Fibroblast of the aortic adventitia (primary cell): ENCODE data around the gene CEP170B. TPM values are rescaled to one million over a fixed set of nuclear protein-coding genes. Genes with fewer than 3 reads are reported as not detected.

Experiments
- DNase-seq: peaks from one replicate; pipeline ENCODE4 v3.0.0-alpha.2; 2010; ENCODE audit warnings: low read depth
- H3K4me3 ChIP-seq: 2 replicates; pipeline ENCODE4 v1.5.1; 2011; ENCODE audit warnings: low read depth, mild to moderate bottlenecking, control low read depth, low read length, moderate library complexity
- total RNA-seq: library from RNA; depleted of rRNA; stranded (reverse); fragments of >200 nt; gene quantifications from 2 replicates; pipeline ENCODE4 v1.2.3, GENCODE V29; 2012; ENCODE audit warnings: low replicate concordance
- TF ChIP-seq, protein P1 (sequence below): IDR thresholded peaks from 2 replicates; pipeline ENCODE4 v1.5.1; 2011; ENCODE audit warnings: mild to moderate bottlenecking, low read length, control low read depth, inconsistent platforms; ENCODE audit not compliant: insufficient read depth

Gene CEP170B
- total RNA-seq, 1 donor, result 18.2 TPM

DNA sequence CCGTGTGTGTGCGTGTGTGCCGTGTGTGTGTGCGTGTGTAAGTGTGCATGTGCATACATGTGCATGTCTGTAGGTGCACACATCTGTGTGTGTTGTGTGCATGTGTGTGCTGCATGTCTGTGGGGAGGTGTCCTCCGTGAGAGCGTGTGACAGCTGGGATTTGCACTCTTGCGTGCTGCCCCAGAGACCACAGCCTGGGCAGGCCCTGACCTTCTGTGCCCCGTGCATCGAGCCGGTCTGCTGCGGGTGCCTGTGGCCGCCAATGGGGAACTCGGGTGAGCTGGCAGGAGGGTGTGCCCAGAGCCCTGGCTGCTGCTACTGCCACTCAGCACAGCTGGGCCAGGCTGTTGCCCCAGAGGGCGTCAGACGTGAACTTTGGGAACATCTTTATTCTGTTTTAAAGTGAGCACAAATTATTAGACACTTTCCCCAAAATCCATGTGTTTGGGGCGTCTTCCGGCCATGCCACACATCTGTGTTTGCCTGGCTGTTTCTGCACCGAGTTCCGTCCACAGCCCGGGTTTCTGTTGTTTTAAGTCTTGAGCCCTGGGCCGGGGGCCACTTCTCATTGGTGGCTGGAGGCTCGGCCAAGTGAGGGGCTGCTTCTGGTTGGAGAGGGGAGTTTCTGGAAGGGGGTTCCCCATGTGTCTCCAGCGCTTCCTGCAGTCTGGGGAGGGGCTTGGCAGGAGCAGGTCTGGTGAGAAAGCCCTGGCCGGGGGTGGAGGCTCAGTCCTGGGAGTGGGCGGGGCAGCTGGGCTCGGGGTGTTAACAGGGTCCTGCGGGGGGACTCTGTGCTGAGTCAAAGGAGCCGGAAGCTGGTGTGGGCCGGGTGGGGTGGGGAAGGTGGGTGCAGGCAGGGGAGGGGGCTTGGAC lies 7.6 kb downstream of the CEP170B start:
- TF ChIP-seq, protein P1, sequence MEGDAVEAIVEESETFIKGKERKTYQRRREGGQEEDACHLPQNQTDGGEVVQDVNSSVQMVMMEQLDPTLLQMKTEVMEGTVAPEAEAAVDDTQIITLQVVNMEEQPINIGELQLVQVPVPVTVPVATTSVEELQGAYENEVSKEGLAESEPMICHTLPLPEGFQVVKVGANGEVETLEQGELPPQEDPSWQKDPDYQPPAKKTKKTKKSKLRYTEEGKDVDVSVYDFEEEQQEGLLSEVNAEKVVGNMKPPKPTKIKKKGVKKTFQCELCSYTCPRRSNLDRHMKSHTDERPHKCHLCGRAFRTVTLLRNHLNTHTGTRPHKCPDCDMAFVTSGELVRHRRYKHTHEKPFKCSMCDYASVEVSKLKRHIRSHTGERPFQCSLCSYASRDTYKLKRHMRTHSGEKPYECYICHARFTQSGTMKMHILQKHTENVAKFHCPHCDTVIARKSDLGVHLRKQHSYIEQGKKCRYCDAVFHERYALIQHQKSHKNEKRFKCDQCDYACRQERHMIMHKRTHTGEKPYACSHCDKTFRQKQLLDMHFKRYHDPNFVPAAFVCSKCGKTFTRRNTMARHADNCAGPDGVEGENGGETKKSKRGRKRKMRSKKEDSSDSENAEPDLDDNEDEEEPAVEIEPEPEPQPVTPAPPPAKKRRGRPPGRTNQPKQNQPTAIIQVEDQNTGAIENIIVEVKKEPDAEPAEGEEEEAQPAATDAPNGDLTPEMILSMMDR, result no peak
- DNase-seq, result peak; percentile 25
- H3K4me3 ChIP-seq, result no peak overlapping the region

DNA sequence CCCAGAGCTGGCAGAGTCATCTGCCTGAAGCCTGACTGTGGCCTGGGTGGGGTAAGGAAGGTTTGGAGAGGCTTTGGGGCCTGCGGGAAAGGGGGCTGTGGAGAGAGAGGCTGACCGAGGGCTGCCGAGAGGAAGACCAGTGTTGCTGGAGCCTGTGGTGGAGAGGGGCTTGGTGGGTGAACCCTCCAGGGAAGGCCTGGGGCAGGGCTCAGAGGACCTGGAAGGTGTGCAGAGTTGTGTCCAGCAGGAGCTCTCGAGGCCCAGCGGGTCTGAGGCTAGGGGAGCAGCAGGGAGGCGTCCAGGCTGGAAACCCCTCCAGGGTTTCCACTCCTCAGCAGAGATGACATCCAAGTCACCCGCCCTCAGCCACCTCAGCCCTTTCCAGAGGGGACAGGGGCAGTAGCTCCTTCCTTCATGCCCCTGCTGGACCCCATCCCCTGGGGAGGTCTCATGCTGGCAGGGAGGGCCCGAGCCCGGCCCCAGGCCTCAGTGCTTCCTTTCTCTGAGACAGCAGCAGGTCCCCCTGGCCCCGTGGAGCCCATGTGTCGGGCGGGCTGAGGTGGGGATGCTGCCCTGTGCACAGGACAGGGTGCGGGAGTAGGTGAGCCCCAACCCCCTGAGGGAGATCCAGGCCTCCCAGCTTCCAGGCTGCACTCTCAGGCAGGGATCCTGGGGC lies 8.4 kb downstream of the CEP170B start:
- H3K4me3 ChIP-seq, result no peak overlapping the region
- DNase-seq, result no peak
- TF ChIP-seq, protein P1, result no peak

DNA sequence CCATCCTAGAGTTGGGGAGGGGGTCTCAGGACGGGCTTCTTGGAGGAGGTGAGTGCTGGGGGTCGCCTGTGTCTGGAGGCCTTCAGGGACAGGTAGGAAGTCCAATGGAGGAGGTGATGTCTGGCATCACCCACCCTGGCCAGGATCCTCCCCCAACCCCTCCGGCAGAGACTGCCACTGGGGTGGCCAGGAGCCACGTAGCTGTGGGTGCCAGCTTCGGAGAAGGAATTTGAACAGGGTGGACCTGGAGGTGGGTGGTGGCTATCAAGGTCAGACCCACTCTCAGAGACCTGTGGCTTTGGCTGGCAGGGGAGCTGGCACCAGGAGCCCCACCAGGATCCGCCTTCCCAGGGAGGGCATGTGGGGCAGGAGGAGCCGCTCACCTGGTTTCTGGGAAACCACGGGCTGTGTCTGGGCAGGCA lies 9.1 kb downstream of the CEP170B start:
- H3K4me3 ChIP-seq, result no peak overlapping the region
- TF ChIP-seq, protein P1, result no peak
- DNase-seq, result no peak

DNA sequence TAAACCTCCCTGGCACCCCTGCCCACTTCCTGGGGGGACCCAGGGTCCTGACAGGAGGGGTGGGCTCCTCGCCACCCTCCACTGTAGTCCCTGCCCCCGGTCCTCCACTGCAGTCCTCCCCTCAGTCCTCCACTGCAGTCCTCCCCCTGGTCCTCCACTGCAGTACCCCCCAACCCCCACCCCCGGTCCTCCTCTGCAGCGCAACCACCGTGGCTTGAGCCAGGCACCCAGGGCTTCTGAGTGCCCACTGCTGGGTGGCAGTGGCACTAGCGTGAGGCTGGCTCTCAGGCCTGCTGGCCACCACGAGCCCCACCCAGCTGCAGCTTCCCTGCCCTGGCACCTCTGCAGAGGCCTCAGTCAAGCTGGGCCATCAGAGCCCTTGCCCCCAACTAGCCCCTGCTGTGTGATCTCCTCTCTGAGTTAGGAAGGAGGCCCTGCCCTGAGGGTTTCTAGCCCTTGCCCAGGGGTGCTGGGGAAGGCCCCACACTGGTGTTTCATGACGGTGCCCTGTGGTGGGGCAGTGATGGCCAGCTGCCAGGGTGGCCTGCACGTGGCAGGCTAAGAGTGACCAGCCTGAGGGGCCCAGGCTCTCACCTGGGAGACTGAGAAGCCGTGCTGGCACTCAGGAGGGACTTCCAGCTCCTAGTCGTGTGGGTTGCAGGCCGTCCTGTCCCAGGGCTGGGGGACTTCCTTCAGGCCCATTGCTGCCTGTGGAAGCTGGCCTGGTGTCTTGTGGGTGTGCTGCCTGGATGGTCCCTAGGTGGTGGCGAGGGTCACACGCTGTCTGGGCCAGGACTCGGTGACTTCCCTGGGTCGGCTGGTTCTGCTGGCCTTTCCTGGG lies 9.7 kb downstream of the CEP170B start:
- TF ChIP-seq, protein P1, result no peak
- no peak overlapping the region for H3K4me3 ChIP-seq
- DNase-seq, result no peak

DNA sequence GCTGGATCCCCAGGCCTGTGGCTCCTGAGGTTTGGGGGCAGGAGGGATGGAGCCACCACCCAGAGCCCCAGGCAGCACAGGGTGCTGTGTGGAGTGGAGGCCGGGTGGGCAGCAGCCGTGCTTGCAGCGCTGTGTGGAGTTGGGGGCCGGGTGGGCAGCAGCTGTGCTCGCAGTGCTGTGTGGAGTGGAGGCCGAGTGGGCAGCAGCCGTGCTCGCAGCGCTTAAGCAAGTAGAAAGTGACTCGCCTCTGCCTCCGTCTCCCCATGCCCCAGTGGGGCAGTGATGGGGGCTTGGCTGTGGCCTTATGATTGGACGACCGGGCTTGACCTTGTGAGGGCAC lies 10.3 kb downstream of the CEP170B start:
- TF ChIP-seq, protein P1, result no peak
- no peak overlapping the region for H3K4me3 ChIP-seq
- DNase-seq, result no peak

DNA sequence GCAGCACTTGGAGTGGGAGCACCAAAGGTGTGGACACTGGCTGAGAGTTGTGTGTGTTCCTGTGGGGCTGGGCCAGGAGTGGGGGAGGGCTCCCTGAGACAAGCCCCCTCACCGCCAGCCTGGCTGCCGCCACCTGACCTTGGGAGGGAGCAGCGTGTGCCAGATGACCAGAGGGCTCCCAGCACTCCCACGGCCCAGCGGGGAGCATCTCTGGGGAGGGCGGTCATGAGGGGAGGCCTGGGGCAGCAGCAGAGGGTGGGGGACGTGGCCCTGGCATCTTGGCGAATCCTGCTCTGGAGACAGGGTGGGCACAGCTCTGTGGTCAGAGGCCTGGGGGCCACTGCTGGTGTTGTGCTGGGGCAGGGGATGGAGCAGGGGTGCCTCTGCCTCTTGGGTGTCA lies 10.7 kb downstream of the CEP170B start:
- DNase-seq, result no peak
- no peak overlapping the region for H3K4me3 ChIP-seq
- TF ChIP-seq, protein P1, result no peak
